ENCODE data around the gene TMSB10.
"Not testable (repeated sequence)": the region's sequence is repeated elsewhere in the genome, so short reads cannot be mapped to it uniquely, and the experiment has no call there.

Gene TMSB10

GRCh38 chr2:84905181-84906107, at the start of gene TMSB10:
Gene TMSB10, plus strand, starts transcription at chr2:84905656.
- H3K27ac ChIP-seq: peak within 1 kb of the TSS; percentile 98
- H3K9me3 ChIP-seq: 0 out of 2 replicates have a peak, but pooled peaks cover 6% of the 10 kb centered on the region
- peak within 1 kb of the TSS; percentile 92 for H3K4me2 ChIP-seq
- peaks cover 20% of the 10 kb centered on the region for H3K36me3 ChIP-seq
- peaks cover 32% of the 10 kb centered on the region for H3K4me1 ChIP-seq
- TF ChIP-seq Cebpa-rat (IDR thresholded peaks at IDR 0.05): no peak
- peaks cover 28% of the 10 kb centered on the region for H4K20me1 ChIP-seq
- no peaks in the 10 kb centered on the region for H3K27me3 ChIP-seq
- H3K9ac ChIP-seq: peak within 1 kb of the TSS; percentile 99
- peak within 1 kb of the TSS; percentile 99 for H3K4me3 ChIP-seq

GRCh38 chr2:84855731-84856130, 49.7 kb upstream of the TMSB10 start:
- no peak for TF ChIP-seq Cebpa-rat (IDR thresholded peaks at IDR 0.05)
- Histone ChIP-seq H3K9me3 (peaks cover 40% of the 10 kb centered on the region), H3K4me2 (no peak overlapping the region), H3K4me3 (no peak overlapping the region), H3K27me3 (no peaks in the 10 kb centered on the region), H3K9ac (no peak overlapping the region), H3K36me3 (no peaks in the 10 kb centered on the region; the same call in 1 of the 2 replicates), H4K20me1 (no peaks in the 10 kb centered on the region), H3K27ac (no peak overlapping the region), H3K4me1 (peaks cover 26% of the 10 kb centered on the region)

- Histone ChIP-seq H3K36me3 (no peaks in the 10 kb centered on the region; the same call in 1 of the 2 replicates), H3K27me3 (no peaks in the 10 kb centered on the region), H3K4me1 (peaks cover 26% of the 10 kb centered on the region), H4K20me1 (no peaks in the 10 kb centered on the region), H3K9ac (no peak overlapping the region), H3K4me3 (no peak overlapping the region), H3K4me2 (peak overlapping the region; percentile 11; the same call in 1 of the 2 replicates), H3K27ac (no peak overlapping the region; the same call in 1 of the 2 replicates), H3K9me3 (peaks cover 32% of the 10 kb centered on the region)
- no peak for TF ChIP-seq Cebpa-rat (IDR thresholded peaks at IDR 0.05)
Observed at GRCh38 chr2:84856787-84857186, 48.7 kb upstream of the TMSB10 start.

- Histone ChIP-seq H3K9ac (no peak overlapping the region), H3K27ac (no peak overlapping the region), H3K4me3 (no peak overlapping the region), H3K4me1 (peaks cover 29% of the 10 kb centered on the region), H3K36me3 (no peaks in the 10 kb centered on the region; the same call in 1 of the 2 replicates), H3K27me3 (no peaks in the 10 kb centered on the region), H4K20me1 (no peaks in the 10 kb centered on the region), H3K4me2 (no peak overlapping the region), H3K9me3 (peaks cover 24% of the 10 kb centered on the region)
- TF ChIP-seq Cebpa-rat (IDR thresholded peaks at IDR 0.05): no peak
Observed at GRCh38 chr2:84857566-84857965, 47.9 kb upstream of the TMSB10 start.

- no peak overlapping the region for H3K4me3 ChIP-seq
- no peaks in the 10 kb centered on the region for H4K20me1 ChIP-seq
- TF ChIP-seq Cebpa-rat (IDR thresholded peaks at IDR 0.05): no peak
- no peak overlapping the region for H3K4me2 ChIP-seq
- H3K27me3 ChIP-seq: no peaks in the 10 kb centered on the region
- no peak overlapping the region for H3K27ac ChIP-seq
- peaks cover 18% of the 10 kb centered on the region for H3K9me3 ChIP-seq
- peaks cover 35% of the 10 kb centered on the region for H3K4me1 ChIP-seq
- H3K36me3 ChIP-seq: no peaks in the 10 kb centered on the region; the same call in 1 of the 2 replicates
- H3K9ac ChIP-seq: no peak overlapping the region
Observed at GRCh38 chr2:84858123-84858522, 47.3 kb upstream of the TMSB10 start.

- Histone ChIP-seq H3K9ac (no peak overlapping the region), H3K27me3 (no peaks in the 10 kb centered on the region), H3K4me3 (no peak overlapping the region), H3K27ac (no peak overlapping the region), H3K4me1 (peaks cover 36% of the 10 kb centered on the region), H3K9me3 (peaks cover 11% of the 10 kb centered on the region), H4K20me1 (no peaks in the 10 kb centered on the region), H3K36me3 (no peaks in the 10 kb centered on the region), H3K4me2 (peak overlapping the region; percentile 38)
- no peak for TF ChIP-seq Cebpa-rat (IDR thresholded peaks at IDR 0.05)
Observed at GRCh38 chr2:84858937-84859336, 46.5 kb upstream of the TMSB10 start.

GRCh38 chr2:84861539-84861938, 43.9 kb upstream of the TMSB10 start:
- Histone ChIP-seq H3K9ac (no peak overlapping the region), H3K4me3 (no peak overlapping the region)

GRCh38 chr2:84862006-84862405, 43.5 kb upstream of the TMSB10 start:
- H3K9me3 ChIP-seq: no peaks in the 10 kb centered on the region
- no peak overlapping the region for H3K4me3 ChIP-seq
- H3K9ac ChIP-seq: no peak overlapping the region
- no peaks in the 10 kb centered on the region for H3K36me3 ChIP-seq
- H3K4me1 ChIP-seq: peaks cover 37% of the 10 kb centered on the region
- no peaks in the 10 kb centered on the region for H3K27me3 ChIP-seq
- H3K4me2 ChIP-seq: no peak overlapping the region
- H4K20me1 ChIP-seq: no peaks in the 10 kb centered on the region
- no peak for TF ChIP-seq Cebpa-rat (IDR thresholded peaks at IDR 0.05)
- no peak overlapping the region for H3K27ac ChIP-seq

More at GRCh38 chr2:84861539-84861938, 43.9 kb upstream of the TMSB10 start:
- H3K27me3 ChIP-seq: no peaks in the 10 kb centered on the region
- no peak overlapping the region for H3K27ac ChIP-seq
- H3K4me1 ChIP-seq: peaks cover 42% of the 10 kb centered on the region
- no peaks in the 10 kb centered on the region for H3K9me3 ChIP-seq
- no peak for TF ChIP-seq Cebpa-rat (IDR thresholded peaks at IDR 0.05)
- no peaks in the 10 kb centered on the region for H3K36me3 ChIP-seq
- no peak overlapping the region for H3K4me2 ChIP-seq
- no peaks in the 10 kb centered on the region for H4K20me1 ChIP-seq

- H3K9ac ChIP-seq: no peak overlapping the region
- H3K4me1 ChIP-seq: peaks cover 18% of the 10 kb centered on the region
- no peaks in the 10 kb centered on the region for H3K36me3 ChIP-seq
- no peaks in the 10 kb centered on the region for H3K27me3 ChIP-seq
- H3K9me3 ChIP-seq: no peaks in the 10 kb centered on the region
- H4K20me1 ChIP-seq: no peaks in the 10 kb centered on the region
- no peak overlapping the region for H3K4me2 ChIP-seq
- no peak overlapping the region for H3K27ac ChIP-seq
- H3K4me3 ChIP-seq: no peak overlapping the region
- no peak for TF ChIP-seq Cebpa-rat (IDR thresholded peaks at IDR 0.05)
Observed at GRCh38 chr2:84865181-84865783, 40.2 kb upstream of the TMSB10 start.

GRCh38 chr2:84866122-84866521, 39.3 kb upstream of the TMSB10 start:
- no peaks in the 10 kb centered on the region for H3K9me3 ChIP-seq
- no peaks in the 10 kb centered on the region for H3K36me3 ChIP-seq
- H3K27ac ChIP-seq: no peak overlapping the region
- H3K4me1 ChIP-seq: peaks cover 18% of the 10 kb centered on the region
- H4K20me1 ChIP-seq: no peaks in the 10 kb centered on the region
- no peak overlapping the region for H3K4me2 ChIP-seq
- H3K27me3 ChIP-seq: no peaks in the 10 kb centered on the region
- no peak for TF ChIP-seq Cebpa-rat (IDR thresholded peaks at IDR 0.05)
- H3K9ac ChIP-seq: no peak overlapping the region
- no peak overlapping the region for H3K4me3 ChIP-seq

- H3K27ac ChIP-seq, H3K9me3 ChIP-seq, H3K4me1 ChIP-seq, H3K4me2 ChIP-seq, H3K9ac ChIP-seq, H3K36me3 ChIP-seq, H4K20me1 ChIP-seq, H3K4me3 ChIP-seq, H3K27me3 ChIP-seq: not testable (repeated sequence)
Observed at GRCh38 chr2:84868327-84868726, 37.1 kb upstream of the TMSB10 start.

Data from BLaER1 (cell line).